Subcutaneous adipose tissue (tissue), 4 donors: ENCODE data around the gene FGD6. TPM values are rescaled to one million over a fixed set of nuclear protein-coding genes. Genes with fewer than 3 reads are reported as not detected.

Source experiments
- total RNA-seq, 4 donors: library from RNA; depleted of rRNA; stranded (reverse); fragments of >200 nt; gene quantifications; one replicate each; pipeline ENCODE4 v1.1.0, GENCODE V29; 2016
- TF ChIP-seq, protein P1 (sequence below): fragments of 450-650 bp; IDR thresholded peaks from one replicate; pipeline ENCODE4 v1.5.1; 2016; ENCODE audit warnings: low read depth, mild to moderate bottlenecking, control low read depth, antibody characterized with exemption, moderate library complexity

FGD6 gene
- total RNA-seq, 4 donors from 2014 or later = 3.4 to 13.8 (median 7.6) TPM

DNA sequence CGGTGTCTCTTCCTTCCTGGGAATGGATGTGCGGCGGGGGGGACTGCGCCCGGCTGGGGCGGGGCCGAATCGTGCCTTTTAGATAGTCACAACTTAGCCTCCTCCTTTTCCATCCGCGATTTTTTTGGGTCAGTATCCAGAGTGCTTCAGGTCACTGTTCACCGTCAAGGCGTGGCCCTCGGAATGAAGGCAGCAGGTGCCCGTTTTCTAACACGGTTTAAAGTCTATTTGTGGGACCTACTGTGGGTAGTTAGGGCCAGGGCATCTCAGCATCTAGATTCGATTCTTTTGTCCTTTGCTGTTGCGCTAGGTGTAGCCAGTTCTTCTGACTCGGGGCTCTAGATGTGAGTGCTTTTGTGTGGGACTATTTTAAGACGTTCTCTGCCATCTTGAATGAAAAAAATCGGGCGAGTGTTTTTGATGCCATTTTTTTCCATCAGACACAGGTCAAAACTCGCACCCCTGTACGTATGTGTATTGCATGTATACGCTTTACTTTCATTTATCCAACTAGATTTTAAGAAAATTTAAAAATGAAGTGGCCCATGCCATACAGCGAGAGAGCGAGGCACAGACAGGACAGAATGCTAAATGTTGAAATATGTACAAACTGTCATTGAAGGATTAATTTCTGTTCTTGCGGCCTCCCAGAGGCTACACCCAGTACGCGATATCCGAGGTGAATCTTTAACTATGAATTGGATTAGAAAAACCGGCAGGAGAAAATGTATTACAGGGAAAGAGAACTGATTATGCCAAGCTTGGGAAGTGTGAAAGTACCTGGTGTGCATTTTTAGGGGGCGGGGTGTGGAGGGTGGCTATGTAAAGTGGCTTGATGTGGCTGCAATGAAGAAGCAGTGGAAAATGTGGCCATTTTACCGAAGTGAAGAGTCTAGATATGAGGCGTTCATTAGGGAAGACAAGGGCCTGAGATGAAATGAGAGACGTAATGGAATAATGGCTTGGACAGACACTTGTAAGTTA is 1.2 kb upstream of the FGD6 start:
- TF ChIP-seq, protein P1, sequence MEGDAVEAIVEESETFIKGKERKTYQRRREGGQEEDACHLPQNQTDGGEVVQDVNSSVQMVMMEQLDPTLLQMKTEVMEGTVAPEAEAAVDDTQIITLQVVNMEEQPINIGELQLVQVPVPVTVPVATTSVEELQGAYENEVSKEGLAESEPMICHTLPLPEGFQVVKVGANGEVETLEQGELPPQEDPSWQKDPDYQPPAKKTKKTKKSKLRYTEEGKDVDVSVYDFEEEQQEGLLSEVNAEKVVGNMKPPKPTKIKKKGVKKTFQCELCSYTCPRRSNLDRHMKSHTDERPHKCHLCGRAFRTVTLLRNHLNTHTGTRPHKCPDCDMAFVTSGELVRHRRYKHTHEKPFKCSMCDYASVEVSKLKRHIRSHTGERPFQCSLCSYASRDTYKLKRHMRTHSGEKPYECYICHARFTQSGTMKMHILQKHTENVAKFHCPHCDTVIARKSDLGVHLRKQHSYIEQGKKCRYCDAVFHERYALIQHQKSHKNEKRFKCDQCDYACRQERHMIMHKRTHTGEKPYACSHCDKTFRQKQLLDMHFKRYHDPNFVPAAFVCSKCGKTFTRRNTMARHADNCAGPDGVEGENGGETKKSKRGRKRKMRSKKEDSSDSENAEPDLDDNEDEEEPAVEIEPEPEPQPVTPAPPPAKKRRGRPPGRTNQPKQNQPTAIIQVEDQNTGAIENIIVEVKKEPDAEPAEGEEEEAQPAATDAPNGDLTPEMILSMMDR = no peak

DNA sequence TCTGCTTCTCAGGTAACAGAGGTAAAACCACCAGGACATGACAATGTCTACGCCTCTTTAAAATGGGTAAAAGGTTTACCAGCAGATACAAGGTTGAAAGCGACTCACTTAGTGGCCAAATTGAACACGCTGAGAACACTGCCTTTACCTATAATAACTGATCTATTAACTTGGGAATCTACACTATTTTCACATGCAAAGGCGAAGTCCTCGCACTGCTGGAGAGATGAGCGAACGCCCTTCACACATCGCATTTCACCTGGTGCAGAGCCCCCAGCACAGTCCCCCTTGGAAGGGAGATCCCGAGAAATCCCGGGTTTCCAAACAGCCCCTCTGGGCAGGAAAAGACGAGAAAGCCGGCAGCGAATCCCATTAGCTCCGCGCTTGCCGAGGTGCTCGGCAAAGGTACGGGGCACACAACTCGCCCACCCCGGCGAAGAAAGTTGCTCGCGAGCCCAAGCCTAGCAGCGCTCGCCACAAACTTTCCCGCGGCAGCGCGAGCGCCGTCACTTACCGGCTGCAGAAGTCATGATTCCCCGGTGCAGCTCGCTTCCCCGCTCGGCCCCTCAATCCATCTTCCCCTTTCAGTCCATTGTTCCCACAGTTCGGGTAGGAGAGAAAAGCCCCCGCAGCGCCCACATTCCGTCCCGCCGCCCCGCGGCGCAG is 423 bp downstream of the FGD6 start:
- TF ChIP-seq, protein P1 = no peak

DNA sequence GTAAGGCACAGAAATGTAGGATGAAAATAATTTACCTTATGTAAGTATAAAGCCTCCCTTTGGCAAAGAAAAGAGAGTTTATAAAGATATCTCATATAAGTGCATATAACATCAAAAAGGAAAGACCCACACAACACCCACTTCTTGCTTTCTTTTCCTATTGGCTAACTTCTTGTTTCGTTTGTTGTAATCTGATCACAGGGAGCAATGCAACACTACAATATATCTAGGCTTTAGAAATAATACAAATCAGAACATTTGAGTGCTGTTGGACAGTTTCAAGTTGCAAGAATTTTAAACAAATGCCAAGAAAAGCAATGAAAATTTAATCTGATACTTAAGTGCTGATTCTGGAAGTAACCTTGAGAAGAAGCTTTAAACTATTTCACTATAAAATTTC is 1.3 kb downstream of the FGD6 start:
- TF ChIP-seq, protein P1 = no peak

DNA sequence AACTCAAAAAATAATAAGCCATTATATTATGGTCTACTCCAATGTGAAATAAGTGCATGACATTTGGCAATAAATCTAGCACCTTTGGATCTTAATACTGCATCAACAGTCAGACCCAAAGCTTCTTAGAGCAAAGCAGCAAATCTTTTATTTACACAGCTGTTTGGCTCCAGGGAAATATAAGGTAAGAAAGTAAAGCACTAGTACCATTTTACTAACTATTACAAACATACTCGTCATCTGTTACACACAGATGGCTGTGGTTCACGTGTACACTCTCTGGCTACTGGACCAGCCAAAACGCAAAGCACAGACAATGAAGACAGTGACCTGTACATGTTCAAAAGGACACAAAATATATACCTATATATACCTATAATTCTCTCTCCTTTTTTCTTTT is 2.8 kb downstream of the FGD6 start:
- TF ChIP-seq, protein P1 = no peak

DNA sequence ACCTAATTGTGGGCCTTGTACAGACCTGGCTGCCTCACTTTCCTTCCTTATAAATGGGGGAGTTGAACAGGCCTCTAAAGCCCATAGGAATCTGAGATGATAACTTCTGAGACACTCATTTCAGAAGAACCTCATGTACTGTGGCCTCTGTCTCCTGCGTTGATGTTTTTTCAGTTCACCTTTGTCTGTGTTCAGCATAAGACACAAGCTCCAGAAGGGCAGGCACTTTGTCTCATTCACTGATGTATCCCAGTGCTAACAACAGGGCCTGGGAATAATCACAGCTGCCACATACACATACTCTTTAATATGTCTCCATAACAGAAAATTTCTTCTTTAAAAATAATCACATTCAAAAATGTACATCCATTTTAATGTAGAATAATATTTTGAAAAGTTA is 3.3 kb downstream of the FGD6 start:
- TF ChIP-seq, protein P1 = no peak

DNA sequence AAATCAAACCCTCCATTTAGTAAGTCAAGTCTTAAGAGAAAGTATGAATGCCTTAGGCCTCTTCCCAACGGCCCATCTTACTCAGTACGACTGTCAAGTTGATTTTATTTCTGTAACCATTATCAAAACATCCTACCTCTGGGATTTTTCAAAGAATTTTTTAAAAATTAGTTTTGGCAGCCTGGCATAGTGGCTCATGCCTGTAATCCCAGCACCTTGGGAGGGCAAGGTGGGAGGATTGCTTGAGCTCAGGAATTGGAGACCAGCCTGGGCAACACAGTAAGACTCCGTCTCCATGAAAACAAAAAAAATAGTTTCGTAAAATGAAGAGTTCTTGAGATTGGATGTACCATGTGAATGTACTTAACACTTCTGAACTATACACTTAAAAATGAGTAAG is 4.1 kb downstream of the FGD6 start:
- TF ChIP-seq, protein P1 = no peak

DNA sequence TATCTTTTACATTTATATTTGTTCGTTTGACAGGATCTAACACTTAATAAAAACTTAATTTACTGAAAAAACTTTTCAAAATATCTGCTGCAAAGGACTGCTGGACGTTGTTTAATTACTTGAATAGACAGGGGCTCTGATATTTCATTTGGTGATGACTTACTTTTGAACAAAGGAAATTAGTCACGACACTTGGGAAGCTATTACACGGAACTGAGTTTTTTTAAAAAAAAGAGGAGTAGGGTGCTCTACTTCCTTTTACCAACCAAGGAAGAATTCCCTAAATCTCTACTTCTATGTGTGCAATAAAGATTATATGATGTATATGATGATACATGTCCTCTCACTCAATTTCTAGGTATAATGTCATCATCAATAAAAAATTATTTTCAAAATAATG is 4.7 kb downstream of the FGD6 start:
- TF ChIP-seq, protein P1 = no peak
